Muscle of arm (tissue), 12 donors: ENCODE data around the gene FMN1. TPM values are rescaled to one million over a fixed set of nuclear protein-coding genes. Genes with fewer than 3 reads are reported as not detected.

Experiments
- DNase-seq: peaks from one replicate; pipeline ENCODE4 v3.0.0-alpha.2; 2013
- polyA plus RNA-seq, 12 donors: library from polyadenylated mRNA; unstranded; fragments of 120-200 nt; gene quantifications; one replicate each; pipeline ENCODE4 v1.2.1, GENCODE V29; 2013; ENCODE audit not compliant: insufficient read length in 12 of 12

Gene FMN1
- polyA plus RNA-seq, 12 donors: 1.2 to 4.2 (median 2.2) TPM; not detected in 1

DNA sequence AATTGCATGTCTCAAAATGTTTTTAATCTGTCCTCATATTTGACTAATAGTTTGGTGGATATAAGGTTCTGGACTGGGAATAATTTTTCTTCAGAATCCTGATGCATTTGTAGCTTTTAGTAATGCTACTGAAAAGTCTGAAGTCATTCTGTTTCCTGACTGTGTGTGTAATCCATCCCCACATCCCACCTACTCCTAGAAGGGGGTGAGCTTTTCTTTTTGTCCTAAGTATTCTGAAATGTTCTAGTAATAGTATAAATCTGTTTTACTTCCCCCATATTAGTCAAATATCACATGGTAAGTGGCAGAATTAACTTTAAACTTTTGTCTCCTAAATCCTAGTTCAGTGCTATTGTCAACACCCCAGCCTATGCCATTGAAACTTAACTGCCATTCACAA, 313.9 kb downstream of the FMN1 start:
- no peak for DNase-seq

DNA sequence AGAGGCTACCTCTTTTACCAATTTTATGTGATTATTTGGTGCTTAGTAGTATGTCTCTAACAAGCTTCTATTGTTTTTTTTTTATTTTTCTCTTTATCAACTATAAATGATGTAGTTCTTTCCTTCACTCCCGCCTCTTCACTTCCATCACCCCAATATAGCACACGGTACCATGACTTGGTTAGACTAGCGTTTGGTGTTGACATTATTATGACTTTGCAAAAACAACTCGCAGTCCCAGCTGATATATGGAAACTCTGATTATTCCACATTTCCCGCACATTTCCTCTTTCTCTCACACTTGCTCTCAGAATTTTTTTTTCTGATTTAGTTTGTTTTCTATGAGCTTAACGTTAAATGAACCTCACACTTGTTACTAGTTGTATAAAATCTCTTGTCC, 314.5 kb downstream of the FMN1 start:
- no peak for DNase-seq

DNA sequence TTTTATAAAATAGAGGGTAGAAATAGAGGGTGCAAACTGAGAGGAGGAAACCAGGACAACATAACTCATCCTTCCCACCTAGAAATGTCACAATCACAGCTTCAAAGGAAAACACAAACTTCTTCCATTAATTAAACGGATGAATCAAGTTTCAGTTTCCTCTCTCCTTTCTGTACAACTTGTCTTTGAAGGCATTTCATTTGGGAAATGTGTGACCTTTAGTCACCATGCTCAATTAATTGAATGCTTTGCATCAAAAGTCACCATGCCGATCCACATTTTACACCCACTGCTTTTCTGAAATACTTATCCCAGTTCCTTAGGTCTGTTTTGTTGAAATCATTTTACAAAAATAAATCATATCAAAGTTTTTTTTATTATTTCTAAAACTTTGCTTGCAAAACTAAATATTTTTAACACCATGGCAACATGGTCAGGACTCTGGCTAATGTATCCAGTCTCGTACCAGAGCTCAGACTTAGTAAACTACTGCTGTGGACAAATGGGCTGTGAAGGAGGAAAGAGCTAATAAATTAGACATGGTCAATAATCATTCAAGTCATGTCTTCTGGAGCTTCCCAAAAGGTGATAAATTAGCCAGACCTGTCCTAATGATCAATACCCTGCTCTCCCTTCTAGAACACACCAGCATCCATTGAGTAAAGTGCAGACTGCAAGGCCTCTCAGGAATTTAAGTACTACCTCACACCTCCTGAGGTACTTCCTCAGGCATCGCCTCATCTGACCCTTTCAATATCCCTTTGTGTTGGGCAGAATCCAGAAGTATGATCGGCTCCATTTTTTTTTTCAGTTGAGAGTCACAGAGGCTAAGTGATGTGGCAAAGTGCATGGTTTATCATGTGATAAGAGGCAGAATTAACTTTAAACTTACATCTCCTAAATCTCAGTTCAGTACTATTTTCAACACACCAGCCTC, 315.4 kb downstream of the FMN1 start:
- no peak for DNase-seq

DNA sequence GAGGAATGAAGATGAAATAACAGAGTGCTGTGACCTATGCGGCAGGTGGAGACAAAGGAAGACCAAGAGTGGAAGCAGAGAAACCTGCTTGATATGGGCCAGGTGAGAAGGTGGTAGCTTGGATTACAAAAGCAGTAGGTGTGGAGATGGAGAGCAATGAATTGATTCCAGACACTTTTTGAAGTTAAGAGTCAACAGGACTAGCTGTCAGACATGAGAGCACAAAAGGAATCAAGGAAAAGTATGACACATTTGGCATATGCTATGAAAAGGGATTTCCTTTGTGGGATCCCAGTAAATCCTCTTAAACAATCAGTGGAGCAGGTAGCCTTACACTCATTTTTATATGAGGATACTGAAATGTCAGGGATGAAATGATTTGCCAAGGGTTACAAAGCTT, 316.2 kb downstream of the FMN1 start:
- DNase-seq: no peak

DNA sequence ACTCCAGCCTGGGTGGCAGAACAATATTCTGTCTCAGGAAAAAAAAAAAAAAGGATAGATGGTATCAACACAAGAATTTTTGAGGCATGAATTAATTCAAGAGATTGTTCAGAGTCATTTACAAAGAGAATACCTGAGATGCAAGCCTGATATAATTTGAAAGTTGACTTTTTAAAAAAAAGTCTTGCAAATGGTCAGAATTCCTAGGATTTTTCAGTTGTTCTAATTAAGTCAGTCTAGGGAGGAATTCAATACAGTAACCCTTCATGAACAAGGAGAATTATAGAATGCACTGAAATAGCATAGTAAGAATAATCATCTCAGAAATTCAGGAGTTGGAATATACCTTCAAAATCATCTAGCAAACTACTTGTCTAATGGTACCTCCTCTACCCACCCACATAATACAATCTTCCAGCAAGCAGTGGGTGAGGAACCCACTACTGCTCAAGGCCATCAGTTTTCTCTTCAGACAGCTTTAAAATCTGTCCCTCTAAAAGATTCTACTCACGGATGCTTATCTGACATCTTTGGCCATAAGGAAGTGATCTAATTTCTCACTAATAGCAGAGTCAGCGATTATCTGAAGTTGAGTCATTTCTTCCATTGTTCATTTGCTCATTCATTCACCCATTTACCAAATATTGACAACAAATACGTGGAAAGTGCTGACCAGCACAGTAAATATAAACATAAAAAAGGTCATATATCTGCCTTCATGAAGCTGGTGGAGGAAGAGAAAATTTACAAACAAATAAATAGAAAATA, 317.1 kb downstream of the FMN1 start:
- DNase-seq: no peak

DNA sequence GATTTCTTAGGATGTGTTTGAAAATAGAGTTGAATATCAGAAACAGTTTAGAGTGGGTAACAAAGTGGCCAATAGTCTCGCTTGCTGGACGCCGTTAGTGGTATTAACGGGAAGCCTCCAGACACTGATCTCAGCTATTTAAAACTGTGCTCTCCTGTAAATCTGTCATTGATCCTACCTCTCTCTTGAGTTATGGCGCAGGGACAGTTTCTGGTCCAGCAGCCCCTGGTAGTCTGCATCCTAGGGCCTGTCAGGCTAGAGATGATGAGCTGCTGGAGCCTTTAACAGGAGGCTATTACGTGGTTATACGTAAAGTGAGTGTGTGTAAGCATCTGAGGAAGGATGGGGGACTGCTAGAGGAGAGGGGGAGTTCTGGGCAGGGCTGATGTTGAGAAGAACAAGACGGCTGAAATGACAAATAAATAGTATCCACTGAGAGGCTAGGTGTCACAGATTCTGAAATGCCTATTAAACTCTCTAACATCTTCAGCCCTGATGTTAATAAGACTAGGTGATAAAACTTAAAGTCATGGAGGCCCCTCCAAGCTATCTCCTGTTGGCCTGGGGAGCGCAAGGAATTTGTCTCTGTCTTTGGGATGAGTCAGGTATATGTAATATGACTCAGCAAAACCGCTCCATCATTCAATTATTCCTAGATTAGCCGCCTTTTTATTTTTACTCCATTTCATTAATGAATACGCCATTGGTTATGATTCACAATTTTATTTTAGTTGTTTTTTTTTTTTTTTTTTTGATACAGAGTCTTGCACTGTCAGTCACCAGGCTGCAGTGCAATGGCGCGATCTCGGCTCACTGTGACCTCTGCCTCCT, 321.0 kb downstream of the FMN1 start:
- no peak for DNase-seq

DNA sequence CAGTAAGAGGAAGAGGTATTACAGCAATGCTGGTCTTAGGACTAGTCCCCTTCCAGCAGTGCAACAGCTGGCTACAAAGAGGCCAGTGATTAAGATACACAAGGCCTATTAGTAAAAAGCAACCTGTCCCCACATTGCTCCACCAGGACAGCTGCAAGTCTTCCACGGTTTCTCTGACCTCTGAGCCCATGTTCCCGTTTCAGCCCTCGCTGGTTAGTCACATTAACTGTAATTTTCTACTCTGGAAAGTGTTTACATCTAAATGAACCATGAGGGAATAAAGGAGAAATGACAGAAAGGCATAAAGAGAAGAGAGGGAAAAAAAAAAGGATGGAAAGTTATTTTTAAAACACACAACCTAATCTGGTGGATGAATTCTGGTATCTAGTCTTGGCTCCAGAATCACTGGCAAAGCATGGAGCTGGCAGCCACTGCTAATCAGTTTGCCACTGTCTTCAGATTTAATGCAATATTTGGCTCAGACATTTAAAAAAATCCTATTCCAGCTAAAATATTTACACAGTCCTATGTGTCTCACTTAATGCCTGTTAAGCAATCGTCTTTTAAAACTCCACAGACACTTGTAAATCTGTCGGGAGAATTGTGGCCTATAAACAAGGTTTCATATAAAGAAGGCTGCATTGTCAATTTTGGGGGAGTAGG, 321.8 kb downstream of the FMN1 start:
- DNase-seq: no peak

DNA sequence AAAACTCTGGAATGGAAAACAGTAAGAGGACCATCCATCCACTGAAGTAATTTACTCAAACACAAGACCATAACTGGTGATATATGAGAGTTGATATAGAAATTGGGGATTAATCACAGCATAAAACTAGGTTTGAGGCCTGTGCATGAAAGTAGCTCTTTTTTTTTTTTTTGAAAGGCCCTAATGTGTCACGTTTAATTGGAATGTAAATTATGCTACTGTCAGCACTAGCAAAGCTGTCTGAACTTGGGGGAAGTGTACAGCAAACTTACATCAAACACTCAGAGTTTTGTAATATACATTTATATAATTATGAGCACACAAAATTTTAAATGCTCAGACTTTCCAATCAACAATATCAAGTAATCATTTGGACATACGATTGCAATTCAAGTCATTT, 322.6 kb downstream of the FMN1 start:
- DNase-seq: no peak

DNA sequence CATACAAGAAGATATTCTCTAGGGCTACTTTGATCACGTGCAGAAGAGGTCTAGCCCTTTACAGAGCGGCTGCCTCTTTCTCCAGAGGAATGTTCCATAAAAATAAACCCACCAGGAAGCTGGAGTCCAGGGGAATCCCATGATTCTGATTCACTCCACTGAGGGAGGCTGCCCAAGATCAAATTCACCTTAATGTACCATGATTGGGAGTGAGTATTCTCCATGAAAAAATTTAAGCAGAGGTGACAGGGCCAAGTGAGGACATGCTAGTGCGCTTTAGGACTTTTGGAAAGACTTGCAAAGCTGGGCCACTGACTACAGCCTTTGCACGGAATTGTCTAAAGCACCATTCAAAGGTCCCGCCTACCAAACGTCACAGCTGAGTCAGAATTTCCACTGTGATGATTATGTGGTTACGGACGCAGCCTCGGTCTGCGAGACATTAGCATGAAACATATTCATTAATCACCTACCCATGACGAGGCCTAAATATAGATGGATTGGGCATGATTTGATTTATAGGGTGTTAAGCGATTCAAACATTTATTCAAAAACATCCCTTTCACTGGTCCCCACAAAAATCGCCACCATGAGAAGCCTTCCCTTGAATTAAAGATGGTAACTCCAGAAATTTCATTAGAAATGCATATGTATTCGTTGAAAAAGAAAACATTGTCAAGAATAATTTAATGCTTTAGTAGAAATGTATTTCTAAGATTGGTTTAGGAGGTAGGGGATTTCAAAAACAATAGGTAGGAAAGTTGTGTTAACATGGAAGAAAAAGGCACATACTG, 324.1 kb downstream of the FMN1 start:
- no peak for DNase-seq

DNA sequence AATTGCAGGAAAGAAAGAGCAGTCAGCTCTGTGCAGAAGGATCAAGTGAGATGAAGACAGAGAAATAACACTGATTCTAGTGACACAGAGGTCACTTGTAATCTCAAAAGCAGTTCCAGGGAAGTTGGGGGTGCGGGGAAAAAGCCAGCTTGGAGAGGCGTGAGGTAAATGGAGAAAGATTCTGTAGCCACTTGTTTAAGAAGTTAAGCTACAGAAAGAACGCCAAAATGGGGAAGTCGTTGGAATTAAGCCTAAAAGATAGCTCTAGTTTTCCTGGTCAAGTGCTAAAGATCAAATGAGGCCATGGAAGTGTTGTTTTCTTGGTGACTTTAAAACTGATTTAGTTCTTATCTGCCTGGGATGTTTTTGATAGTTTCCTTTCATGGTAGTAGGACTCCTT, 324.7 kb downstream of the FMN1 start:
- no peak for DNase-seq

DNA sequence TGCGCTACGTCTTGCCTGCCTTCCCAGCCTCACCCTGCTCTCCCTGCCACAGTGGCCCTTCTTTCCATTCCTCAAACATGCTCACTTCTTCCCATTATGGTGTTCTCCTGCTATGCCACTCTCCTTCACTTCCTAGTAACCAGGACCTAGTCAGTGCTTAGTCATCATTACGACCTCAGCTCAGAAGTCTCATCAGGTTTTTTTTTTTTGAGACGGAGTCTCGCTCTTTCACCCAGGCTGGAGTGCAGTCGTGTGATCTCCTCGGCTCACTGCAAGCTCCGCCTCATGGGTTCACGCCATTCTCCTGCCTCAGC, 327.2 kb downstream of the FMN1 start:
- no peak for DNase-seq

DNA sequence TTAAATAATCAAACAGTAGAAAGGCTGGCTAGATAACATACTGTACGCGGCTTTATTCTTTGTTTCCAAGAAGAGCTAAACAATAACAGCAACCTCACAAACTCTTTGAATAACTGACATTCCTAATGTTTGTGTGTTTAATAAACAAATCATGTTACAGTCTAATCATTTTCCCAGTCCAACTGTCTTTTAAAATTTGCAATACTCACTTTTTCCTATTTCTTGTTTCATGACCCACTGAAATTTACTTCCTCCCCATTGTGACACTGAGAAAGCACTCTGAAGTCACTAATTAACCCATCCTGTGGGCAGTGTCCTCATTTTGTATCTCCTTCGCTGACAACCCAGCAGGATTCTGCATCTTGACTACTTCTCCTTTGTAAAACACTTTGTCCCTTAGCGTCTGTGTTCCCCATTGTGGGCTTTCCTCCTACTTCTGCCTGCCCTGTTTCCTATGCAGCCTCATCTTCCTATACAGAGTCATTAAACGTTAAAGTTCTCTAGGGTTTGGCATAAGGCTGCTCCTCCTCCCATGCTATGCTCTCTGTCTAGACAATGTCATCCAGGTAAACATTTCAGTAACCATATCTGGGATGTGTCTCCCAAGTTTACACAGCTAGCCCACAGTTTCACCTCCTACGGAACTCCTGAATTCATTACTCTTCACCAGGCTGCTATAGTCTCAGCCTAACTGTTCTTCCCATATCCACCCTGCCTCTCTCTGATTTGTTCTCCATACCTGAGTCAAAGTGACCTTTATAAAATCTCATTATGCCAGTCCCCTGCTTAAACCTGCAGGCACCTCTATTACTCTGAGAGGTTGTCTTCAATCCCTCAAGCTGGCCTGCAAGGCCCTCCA, 327.8 kb downstream of the FMN1 start:
- DNase-seq: no peak

DNA sequence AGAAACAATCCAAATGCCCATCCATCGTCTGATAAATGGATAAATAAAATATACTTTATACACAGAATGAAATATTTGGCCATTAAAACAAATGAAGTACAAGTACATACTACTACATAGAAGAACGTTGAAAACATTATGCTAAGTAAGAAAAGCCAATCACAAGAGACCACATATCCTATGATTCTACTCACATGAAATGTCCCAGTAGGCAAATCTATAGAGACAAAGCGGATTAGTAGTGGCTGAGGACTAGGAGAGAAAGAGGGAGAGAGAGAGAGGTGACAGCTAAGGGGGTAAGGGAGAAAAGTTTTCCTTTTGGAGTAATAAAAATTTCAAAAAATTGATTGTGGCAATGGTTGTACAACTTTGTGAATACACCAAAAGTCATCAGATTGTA, 329.7 kb downstream of the FMN1 start:
- DNase-seq: no peak

DNA sequence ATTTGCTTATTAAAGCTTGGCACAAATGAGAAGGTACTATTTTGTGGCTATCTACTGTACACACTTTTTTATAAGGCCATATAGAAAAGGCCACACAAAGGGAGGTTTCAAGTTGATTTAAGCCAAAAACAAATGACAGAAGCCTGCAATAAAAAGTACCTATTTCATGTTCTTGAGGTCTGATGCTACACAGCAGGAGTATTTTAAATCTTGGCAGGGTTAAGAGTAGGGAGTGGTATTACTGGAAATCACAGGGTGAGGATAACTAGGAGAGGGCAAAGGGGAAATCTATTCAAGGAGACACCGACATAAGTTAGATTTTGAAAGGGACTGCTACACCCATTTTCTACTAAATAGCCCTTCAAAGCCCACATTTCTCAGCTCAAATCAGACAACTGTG, 330.5 kb downstream of the FMN1 start:
- no peak for DNase-seq

DNA sequence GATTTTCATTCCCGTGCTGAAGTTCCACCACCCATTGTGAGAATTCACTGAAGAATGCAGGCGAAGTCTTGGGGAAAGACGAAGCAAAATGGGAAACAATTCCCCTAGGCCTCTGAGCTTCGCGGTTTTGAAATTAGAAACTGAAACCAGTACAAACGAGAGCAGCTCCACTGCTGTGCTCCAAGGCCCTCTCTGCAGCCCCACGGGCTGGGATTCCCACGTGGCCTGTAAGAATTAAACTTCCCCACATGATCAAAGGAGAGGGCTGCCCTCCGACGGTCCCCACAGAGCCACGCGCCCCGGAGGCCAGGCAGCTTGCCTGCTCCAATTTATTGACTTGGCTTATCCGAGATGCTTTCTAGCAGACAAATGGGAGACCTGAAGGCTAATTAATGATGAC, 332.8 kb downstream of the FMN1 start:
- DNase-seq: no peak

DNA sequence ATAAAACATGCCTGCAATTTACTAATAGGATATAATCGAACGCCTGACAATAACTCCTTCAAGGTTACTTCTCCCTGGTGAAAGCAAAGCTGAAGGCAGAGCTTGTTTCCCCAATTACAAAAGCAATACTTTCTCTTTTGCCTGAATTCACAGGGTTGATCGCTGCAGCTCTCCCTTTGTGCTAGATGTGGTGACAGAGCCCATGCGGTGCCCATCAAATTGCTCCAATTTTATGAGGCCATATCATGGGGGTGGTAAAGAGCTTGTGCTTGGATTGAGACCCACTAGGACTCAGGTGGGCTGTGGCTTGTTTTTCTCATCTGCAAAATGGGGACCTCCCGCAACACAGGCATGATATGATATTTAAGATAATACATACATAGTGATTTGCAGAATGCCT, 333.3 kb downstream of the FMN1 start:
- no peak for DNase-seq

DNA sequence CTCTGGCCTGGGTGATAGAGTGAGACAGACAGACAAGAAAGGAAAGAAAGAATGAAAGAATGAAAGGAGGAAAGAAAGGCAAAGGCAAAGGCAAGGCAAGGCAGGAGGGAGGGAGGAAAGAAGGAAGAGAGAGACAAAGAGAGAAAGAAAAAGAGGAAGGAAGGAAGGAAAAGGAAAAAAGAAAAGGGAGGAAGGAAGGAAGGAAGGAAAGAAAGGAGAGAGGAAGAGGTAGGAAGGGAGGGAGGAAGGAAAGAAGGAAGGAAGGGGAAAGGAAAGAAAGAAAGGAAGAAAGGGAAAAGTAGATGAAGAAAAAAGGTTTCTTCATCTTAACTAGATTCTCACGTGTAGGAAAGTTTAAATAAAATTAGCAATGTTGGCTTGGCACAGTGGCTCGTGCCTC, 334.5 kb downstream of the FMN1 start:
- no peak for DNase-seq

DNA sequence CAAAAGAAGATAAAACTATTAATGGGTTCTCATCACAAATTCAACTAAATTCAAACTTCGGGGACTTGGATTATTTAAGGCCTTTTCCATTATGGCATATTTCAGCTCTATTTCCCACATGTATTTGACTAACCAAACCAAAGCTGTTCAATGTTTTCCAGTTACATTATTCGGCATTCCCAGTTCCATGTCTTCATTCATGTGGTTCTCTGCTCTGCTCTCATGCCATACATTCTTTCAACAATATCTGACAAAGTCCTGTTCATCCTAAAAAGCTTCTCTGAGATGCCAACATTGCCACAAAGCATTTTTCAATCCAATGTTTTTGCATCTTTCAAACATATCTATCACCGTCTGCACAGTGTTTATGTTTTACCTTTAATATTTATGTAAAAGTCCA, 335.3 kb downstream of the FMN1 start:
- no peak for DNase-seq

DNA sequence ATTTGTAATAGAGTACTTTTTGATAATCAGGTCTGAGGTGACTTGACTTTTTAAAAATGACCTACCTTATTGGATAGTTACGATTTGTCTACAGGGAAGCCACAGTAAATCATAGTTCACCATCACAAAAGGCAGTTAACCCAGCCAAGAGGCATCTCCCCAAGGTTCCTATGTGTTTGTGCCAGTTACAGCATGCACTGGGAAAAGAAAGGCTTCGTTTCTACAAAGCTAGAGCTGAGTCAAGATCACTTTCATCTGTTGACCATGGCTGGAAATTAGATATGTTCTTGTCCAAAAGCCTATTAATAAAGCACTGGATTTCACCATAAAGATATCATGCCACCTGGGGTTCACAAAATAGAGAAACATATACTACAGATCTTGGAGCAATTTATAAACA, 336.8 kb downstream of the FMN1 start:
- no peak for DNase-seq

DNA sequence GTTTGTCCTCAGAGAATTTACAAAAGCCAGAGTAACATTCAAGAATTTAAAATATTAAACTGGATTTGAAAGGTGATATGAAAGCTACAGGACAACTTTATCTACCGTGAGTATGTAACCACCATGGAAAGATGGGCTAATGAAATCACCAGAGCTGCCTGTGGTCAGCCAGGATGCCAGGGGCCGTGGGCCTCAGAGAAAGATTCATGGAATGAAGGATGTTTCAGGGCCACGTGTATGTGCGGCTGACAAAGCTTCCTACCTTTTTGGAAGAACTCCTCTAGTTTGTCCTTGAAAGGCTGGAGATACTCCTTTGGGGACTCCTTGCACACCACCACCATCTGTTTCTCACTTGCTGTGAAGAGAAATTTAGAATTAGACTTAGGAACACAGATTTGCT, 337.8 kb downstream of the FMN1 start:
- no peak for DNase-seq
